Astrocyte (in vitro differentiated cells and primary cell): Measurements from ENCODE around the gene MICAL2. TPM values are rescaled to one million over a fixed set of nuclear protein-coding genes. Genes with fewer than 3 reads are reported as not detected.

Source experiments
- DNase-seq: peaks from one replicate; pipeline ENCODE4 v3.0.0-alpha.2; 2010; ENCODE audit warnings: low read depth
- FAIRE-seq: peaks from 2 replicates; lab custom pipeline; 2011; peaks lifted over from hg19 to GRCh38; lab: Jason Lieb, UNC
- H2AFZ ChIP-seq: 2 replicates; pipeline ENCODE4 v1.6.0; 2012; ENCODE audit warnings: low read depth, low read length, inconsistent platforms
- H3K27ac ChIP-seq: 2 replicates; pipeline ENCODE4 v1.5.1; 2011; ENCODE audit warnings: low read depth, low read length, inconsistent platforms
- H3K27me3 ChIP-seq: 2 replicates; pipeline ENCODE4 v1.6.0; 2011; ENCODE audit warnings: low read length, inconsistent platforms; ENCODE audit not compliant: insufficient read depth
- H3K36me3 ChIP-seq: 2 replicates; pipeline ENCODE4 v1.5.1; 2011; ENCODE audit warnings: low read length, inconsistent platforms; ENCODE audit not compliant: insufficient read depth
- H3K4me1 ChIP-seq: 2 replicates; pipeline ENCODE4 v1.5.1; 2011; ENCODE audit warnings: low read length, inconsistent platforms; ENCODE audit not compliant: insufficient read depth
- H3K4me2 ChIP-seq: 2 replicates; pipeline ENCODE4 v1.6.0; 2012; ENCODE audit warnings: low read length, inconsistent platforms
- H3K4me3 ChIP-seq: 2 replicates; pipeline ENCODE4 v1.5.1; 2011; ENCODE audit warnings: low read depth, mild to moderate bottlenecking, low read length, inconsistent platforms; ENCODE audit not compliant: insufficient read depth
- H3K79me2 ChIP-seq: 2 replicates; pipeline ENCODE4 v1.6.0; 2012; ENCODE audit warnings: mild to moderate bottlenecking, low read length, inconsistent platforms; ENCODE audit not compliant: insufficient read depth
- H3K9ac ChIP-seq: 2 replicates; pipeline ENCODE4 v1.6.0; 2012; ENCODE audit warnings: mild to moderate bottlenecking, low read length, inconsistent platforms
- H3K9me3 ChIP-seq: 2 replicates; pipeline ENCODE4 v1.5.1; 2012; ENCODE audit warnings: low read depth, mild to moderate bottlenecking, low read length, inconsistent platforms; ENCODE audit not compliant: insufficient read depth
- H4K20me1 ChIP-seq: 2 replicates; pipeline ENCODE4 v1.6.0; 2012; ENCODE audit warnings: low read length, inconsistent platforms; ENCODE audit not compliant: insufficient read depth
- H3K27ac Mint-ChIP-seq: one replicate; pipeline ENCODE4 v1.8.0; 2021; ENCODE audit warnings: mild to moderate bottlenecking, mixed read lengths; ENCODE audit not compliant: unreplicated experiment
- H3K27me3 Mint-ChIP-seq: one replicate; pipeline ENCODE4 v1.8.0; 2021; ENCODE audit warnings: low read depth, mixed read lengths; ENCODE audit not compliant: unreplicated experiment
- H3K36me3 Mint-ChIP-seq: one replicate; pipeline ENCODE4 v1.8.0; 2021; ENCODE audit warnings: low read depth, mixed read lengths; ENCODE audit not compliant: unreplicated experiment
- H3K4me1 Mint-ChIP-seq: one replicate; pipeline ENCODE4 v1.8.0; 2021; ENCODE audit warnings: low read depth, mixed read lengths; ENCODE audit not compliant: unreplicated experiment
- H3K4me3 Mint-ChIP-seq: one replicate; pipeline ENCODE4 v1.8.0; 2021; ENCODE audit warnings: mild to moderate bottlenecking, moderate library complexity, mixed read lengths; ENCODE audit not compliant: unreplicated experiment
- H3K9me3 Mint-ChIP-seq: one replicate; pipeline ENCODE4 v1.8.0; 2021; ENCODE audit warnings: mild to moderate bottlenecking, mixed read lengths; ENCODE audit not compliant: unreplicated experiment
- EZH2 ChIP-seq: IDR thresholded peaks from 2 replicates; pipeline ENCODE4 v1.6.1; 2012; ENCODE audit warnings: mild to moderate bottlenecking, low read length, inconsistent platforms; ENCODE audit not compliant: insufficient read depth
- total RNA-seq: library from RNA; stranded (reverse); gene quantifications from 2 replicates; pipeline ENCODE4 v1.2.1, GENCODE V29; 2021
- TF ChIP-seq, protein P1 (sequence below): IDR thresholded peaks from 2 replicates; pipeline ENCODE4 v1.5.1; 2011; ENCODE audit warnings: low read depth, mild to moderate bottlenecking, inconsistent platforms, low read length, moderate library complexity; ENCODE audit not compliant: insufficient read depth

Gene MICAL2
- total RNA-seq, 1 donor from 2014 or later, result 357 TPM

DNA sequence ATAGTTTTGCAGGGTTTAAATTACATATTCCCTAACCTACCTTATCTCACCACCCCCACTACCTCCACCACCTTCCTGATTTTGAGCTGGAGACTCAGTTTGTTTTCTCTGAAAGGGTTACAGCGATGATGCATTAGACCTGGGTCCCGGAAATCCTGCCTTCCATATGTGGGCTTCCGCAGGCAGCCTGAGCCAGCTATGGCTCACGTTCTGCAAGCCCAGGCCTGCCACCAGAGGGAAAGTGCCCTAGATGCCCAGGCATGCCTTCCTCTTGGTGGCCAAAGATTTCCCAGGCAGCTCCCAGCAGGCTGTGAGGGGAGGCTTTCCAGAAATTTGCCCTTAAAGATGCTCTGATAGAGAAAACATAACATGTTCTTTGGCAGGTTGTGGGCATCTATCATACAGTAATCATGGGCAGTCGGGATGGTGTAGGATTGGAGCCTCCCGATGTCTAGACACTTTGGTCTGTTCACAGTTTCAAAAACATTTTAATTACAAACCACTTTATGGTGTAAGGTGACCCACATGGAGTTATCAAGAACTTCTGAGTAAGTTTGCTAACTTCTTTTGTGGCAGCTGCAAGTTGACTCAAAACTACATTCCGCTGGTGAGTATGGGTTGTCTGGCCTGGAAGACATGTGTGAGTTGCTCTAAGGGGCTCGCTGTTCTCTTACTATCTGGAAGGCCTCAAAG, 79.3 kb downstream of the MICAL2 start:
- FAIRE-seq, result no peak
- H3K4me1 Mint-ChIP-seq, result peaks cover 50% of the 10 kb centered on the region
- H3K4me1 ChIP-seq, result peaks cover 27% of the 10 kb centered on the region

DNA sequence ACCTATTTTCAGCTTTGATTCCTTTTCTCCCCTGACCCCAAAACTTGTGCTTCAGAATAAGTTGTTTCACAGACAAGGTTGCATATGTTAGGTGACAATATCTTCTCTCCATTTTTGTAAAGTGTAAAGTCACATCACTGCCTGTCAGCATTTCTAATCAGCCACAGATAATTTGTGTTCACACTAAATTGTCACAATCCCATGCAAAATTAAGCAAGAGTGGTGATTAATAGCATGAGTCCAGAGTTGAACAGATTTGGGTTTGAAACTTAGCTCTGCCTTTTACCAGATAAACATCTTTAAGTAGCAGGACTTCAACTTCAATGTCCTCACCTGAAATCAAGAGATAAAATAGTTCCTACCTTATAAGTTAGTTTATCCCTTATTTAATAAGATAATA, 80.1 kb downstream of the MICAL2 start:
- Mint-ChIP-seq H3K9me3 (no peaks in the 10 kb centered on the region), H3K4me1 (peaks cover 51% of the 10 kb centered on the region), H3K27ac (no peak overlapping the region), H3K27me3 (no peaks in the 10 kb centered on the region), H3K36me3 (peaks cover 29% of the 10 kb centered on the region), H3K4me3 (no peak overlapping the region)
- Histone ChIP-seq H3K79me2 (peaks cover 95% of the 10 kb centered on the region), H3K4me1 (peaks cover 21% of the 10 kb centered on the region), H3K9ac (no peak overlapping the region), H3K4me3 (no peak overlapping the region), H3K9me3 (no peaks in the 10 kb centered on the region), H3K4me2 (no peak overlapping the region), H3K27ac (peak overlapping the region; percentile 17), H3K36me3 (peaks cover 46% of the 10 kb centered on the region), H3K27me3 (no peaks in the 10 kb centered on the region), H4K20me1 (no peaks in the 10 kb centered on the region), H2AFZ (no peak overlapping the region)
- no peak for TF ChIP-seq EZH2
- TF ChIP-seq, protein P1, sequence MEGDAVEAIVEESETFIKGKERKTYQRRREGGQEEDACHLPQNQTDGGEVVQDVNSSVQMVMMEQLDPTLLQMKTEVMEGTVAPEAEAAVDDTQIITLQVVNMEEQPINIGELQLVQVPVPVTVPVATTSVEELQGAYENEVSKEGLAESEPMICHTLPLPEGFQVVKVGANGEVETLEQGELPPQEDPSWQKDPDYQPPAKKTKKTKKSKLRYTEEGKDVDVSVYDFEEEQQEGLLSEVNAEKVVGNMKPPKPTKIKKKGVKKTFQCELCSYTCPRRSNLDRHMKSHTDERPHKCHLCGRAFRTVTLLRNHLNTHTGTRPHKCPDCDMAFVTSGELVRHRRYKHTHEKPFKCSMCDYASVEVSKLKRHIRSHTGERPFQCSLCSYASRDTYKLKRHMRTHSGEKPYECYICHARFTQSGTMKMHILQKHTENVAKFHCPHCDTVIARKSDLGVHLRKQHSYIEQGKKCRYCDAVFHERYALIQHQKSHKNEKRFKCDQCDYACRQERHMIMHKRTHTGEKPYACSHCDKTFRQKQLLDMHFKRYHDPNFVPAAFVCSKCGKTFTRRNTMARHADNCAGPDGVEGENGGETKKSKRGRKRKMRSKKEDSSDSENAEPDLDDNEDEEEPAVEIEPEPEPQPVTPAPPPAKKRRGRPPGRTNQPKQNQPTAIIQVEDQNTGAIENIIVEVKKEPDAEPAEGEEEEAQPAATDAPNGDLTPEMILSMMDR, result no peak
- FAIRE-seq (no peak), DNase-seq (no peak)

More for the DNA sequence above, 79.3 kb downstream of the MICAL2 start:
- H3K4me2 ChIP-seq, result no peak overlapping the region
- no peak overlapping the region for H3K4me3 ChIP-seq
- peak overlapping the region; percentile 54 for H3K4me3 Mint-ChIP-seq
- H3K27ac ChIP-seq, result no peak overlapping the region
- no peaks in the 10 kb centered on the region for H3K27me3 ChIP-seq
- H3K9me3 ChIP-seq, result no peaks in the 10 kb centered on the region
- peaks cover 33% of the 10 kb centered on the region for H3K36me3 Mint-ChIP-seq
- no peak for DNase-seq
- peaks cover 94% of the 10 kb centered on the region for H3K79me2 ChIP-seq
- peaks cover 48% of the 10 kb centered on the region for H3K36me3 ChIP-seq
- no peak overlapping the region for H2AFZ ChIP-seq
- TF ChIP-seq, protein P1, result no peak
- TF ChIP-seq EZH2, result no peak
- H3K9me3 Mint-ChIP-seq, result no peaks in the 10 kb centered on the region
- H4K20me1 ChIP-seq, result no peaks in the 10 kb centered on the region
- H3K9ac ChIP-seq, result peak overlapping the region; percentile 7
- peak overlapping the region; percentile 88 for H3K27ac Mint-ChIP-seq
- no peaks in the 10 kb centered on the region for H3K27me3 Mint-ChIP-seq
